HG03575 (cell line): ENCODE data around the gene STT3B.

Experiments used
- ATAC-seq: cut with Tn5 transposase; IDR thresholded peaks from one replicate; pipeline ENCODE4 v1.9.1; 2021; ENCODE audit not compliant: unreplicated experiment, insufficient number of reproducible peaks, low FRiP score; ENCODE audit errors: extremely low read depth

The STT3B gene

DNA sequence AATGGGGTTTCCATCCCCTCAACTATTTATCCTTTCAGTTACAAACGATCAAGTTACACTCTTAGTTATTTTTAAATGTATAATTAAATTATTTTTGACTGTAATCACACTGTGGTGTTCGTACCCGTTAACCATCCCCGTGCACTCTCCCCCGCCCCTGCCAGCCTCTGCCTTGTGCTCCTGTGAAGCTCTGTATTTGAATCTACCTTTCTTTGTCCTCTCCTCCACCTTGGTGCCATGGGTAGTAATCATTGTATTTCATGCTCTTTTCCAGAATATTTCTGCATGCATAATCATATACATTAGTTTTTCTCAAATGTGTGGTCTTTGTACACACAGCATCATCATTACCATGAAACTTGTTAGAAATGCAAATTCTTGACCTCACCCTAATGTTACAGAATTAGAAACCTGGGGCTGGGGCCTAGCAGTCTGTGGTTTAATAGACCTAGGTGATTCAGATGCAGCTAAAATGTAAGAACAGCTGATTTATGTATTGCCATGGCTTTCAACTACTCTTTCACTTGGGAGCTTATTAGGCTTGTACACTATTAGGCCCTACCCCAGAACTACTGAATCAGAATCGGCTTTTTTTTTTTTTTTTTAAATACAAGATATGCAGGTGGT lies 91.5 kb downstream of the STT3B start:
- ATAC-seq = no peak

DNA sequence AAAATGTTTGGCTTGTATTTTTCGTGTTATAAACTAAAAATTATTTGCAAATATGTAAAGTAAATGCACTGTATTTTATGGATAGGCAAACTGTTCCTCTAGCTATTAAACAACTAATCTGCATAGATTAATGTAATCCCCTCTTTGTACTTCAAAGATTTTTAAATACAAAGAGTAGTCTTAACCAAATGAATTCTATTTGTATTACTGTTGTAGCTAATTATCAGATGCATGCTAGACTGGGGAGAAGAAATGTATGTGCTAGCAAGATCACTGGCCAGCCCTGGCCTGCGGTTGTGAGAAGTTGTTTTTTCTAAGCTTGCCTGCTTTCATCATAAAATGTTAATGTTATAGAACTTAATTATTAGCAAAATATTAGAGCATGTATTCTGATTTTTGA lies 92.6 kb downstream of the STT3B start:
- no peak for ATAC-seq

DNA sequence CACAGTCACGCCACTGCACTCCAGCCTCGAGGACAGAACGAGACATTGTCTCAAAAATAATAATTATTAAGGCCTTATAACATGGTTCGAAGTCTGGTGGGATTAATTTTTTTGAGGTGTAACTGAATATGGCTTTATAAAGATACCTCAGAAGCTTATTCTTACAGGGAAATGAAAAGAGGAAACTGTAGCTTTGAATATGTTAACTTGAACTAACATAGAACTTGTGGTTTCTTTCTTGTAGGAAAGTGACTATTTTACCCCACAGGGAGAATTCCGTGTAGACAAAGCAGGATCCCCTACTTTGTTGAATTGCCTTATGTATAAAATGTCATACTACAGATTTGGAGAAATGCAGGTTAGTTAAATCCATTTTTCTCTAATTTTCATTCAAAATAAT lies 96.3 kb downstream of the STT3B start:
- ATAC-seq = no peak

DNA sequence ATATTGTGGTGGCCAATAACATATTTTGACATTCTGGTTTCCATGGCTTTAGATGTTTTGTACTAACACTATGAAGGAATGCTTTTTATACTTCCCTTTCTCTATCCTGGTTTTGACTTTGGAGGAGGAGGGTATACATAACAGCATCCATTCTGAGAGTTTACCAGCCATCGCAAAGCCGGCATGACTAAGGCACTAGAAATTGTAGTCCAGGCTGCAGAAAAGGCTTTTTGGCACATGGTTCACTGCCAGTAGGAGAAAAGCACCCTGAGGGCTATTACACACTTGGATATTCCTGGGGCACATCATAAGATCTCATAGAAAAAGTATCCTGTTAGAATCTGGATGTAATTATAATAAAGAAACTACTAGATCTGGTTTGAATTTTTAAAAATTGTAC lies 101.8 kb downstream of the STT3B start:
- ATAC-seq = no peak

DNA sequence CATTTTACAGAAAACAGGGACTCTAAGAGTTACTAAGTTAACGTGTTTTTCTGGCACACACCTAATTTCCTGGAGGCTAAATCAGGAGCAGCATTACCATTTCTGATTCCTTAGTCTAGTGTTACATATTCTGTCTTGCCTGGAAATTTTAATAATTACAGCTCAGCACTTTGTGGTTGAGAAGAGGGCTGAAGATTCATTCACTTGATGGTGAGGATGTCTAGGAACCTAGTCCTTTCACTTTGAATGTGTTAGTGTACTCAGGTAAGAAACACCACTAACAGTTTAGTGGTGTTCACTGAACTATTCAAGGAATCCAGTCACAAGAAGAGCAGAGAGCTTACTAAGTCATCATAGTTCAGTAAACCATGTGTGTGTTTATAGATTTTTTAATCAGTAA lies 102.8 kb downstream of the STT3B start:
- no peak for ATAC-seq

DNA sequence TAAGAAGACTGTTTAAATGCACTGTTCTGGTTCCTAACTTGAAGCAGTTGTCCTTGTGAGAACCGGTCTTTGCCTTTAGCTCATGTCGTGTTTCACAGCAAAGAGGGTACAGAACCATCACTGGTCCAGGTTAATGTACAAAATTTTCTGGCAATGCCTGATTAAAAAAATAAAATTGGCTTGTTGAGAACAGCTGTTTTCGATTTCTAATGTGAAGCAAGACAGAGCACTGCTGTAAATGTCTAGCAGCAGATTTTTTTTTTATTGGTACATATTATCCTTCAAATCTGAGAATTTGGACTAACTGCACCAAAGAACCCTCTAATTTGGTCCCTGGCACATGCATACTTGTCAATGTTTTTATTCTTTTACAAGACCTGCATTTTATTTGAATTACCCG lies 103.3 kb downstream of the STT3B start:
- no peak for ATAC-seq

DNA sequence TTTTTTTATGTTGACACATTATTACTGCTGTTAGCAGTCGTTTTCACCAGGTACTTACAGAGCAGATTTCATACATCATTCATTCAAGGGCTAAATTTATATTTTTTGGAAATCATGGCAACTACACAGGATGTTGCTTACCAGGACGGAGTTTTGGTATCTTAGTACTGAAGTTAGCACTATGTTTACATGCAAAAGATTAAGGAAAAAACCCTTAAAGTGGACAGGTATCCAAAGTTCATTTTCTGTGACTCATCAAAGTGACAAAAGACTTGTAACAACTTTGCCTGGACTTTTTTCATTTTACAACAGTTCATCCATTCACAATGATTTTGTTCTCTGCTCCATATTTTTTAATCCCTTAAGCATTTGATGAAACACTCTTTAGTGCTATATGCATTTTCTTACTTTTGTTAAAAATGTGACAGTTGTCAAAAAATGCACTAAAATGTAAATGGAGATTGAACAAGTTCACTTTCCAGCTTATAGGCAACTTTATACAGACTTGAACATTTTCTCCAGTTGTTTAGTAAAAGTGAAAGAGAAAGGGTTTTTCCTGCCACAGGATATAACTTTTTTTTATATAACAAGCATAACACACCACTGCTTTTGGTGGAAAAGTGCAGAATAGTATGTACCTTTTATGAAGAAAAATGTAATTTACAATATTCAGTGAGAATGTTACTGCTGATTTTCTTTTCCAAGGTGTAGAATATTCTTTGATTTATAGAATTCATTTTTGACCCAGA lies 104.1 kb downstream of the STT3B start:
- no peak for ATAC-seq

DNA sequence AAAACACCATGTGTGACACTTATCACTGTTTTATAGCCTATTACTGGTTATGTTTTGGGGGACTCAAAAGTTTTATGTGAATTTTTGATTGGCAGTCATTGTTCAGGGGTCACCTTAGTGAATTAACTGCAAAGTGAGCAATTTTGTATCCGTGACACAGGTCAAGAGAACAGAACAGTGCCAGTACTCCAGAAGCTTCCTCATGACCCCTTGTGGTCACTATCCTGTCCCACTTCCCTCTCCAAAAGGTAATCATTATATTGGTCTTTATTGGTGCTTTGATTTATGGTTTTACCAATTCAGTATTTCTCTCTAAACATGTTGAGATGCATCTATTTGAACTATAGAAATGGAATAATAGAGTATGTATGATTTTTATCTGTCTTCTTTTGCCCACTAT lies 107.1 kb downstream of the STT3B start:
- ATAC-seq = no peak

DNA sequence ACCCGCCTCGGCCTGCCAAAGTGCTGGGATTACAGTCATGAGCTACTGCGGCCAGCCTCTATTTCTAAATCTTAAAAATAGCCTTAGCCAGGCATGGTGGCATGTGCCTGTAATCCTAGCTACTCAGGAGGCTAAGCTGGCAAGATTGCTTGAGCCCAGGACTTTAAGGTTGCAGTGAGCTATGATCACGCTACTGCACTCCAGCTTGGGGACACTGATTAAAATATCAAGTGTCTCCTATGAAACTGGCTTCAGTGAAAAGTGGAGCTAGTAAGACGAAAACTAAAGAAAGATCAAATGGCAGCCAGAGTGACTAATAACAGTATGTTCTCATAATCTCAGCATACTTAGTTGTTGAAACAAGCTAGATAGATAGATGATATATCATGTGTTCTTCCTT lies 112.5 kb downstream of the STT3B start:
- ATAC-seq = no peak

DNA sequence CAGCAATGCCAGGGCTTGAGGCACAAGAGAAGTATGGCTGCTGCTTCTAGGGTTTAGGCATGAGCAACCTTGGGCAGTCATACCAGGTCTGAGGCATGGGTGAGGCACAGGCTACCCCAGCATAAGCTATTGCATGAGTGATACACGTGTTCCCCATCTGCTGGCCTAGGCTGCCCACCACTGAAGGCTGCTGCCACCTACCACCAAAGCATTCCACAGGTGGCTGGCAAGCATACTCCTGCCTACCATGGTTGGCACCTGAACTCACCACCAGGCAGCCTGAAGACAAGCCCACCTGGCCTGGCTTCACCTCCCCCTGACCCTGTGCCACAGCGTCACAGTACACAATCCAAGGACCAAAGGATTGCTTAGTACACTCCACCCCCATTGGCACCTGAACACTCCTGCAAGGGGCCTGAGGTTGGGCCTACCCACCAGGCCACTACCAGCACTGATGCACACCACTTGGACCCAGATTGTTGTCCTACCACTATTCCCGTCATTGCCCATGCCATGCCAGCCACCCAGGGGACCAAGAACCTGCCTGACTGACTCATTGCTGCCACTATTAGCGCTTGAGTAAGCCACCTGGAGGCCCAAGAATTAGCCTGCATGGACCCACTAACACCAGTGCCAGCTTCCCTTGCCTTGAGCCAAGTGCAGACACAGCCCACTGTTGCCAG lies 115.7 kb downstream of the STT3B start:
- ATAC-seq = no peak

DNA sequence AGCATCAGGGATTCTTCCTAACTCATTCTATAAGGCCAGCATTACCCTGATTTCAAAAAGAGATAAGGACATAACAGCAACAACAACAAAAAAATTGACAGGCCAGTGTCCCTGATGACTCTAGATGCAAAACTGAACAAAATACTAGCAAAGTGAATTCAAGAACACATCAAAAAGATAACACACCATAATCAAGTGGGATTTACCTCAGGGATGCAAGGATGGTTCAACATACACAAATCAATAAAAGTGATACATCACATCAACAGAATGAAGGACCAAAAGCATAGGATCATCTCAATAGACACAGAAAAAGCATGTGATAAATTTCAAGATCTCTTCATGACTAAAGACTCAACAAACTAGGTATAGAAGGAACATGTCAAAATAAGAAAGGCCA lies 119.6 kb downstream of the STT3B start:
- no peak for ATAC-seq

DNA sequence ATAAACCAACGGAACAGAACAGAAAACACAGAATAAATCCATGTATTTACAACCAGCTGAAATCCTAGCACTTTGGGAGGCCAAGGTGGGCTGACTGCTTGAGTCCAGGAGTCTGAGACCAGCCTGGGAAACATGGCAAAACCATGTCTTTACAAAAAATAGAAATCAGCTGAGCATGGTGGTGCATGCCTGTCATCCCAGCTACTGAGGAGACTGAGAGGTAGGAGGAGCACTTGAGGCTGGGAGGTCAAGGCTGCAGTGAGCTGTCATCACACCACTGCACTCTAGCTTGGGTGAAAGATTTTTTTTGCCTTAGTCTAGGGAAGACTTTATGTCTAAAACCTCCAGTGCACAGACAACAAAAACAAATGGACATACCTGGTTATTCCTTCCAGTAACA lies 120.7 kb downstream of the STT3B start:
- ATAC-seq = no peak

DNA sequence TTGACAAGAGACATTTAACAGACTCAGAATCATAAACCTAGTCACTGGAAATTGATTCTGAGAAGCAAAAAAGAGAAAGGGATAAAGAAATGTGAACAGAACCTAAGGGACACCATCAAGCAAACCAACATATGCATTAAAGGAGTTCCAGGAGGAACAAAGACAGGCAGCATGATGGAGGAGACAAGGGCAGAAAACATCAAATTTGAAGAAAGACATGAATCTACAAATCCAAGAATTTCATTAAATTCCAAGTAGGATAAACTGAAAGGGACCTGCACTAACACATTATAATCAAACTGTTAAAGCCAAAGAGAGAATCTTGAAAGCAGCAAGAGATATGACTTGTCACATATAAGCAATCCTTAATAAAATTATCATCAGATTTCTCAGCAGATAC lies 122.3 kb downstream of the STT3B start:
- ATAC-seq = no peak

DNA sequence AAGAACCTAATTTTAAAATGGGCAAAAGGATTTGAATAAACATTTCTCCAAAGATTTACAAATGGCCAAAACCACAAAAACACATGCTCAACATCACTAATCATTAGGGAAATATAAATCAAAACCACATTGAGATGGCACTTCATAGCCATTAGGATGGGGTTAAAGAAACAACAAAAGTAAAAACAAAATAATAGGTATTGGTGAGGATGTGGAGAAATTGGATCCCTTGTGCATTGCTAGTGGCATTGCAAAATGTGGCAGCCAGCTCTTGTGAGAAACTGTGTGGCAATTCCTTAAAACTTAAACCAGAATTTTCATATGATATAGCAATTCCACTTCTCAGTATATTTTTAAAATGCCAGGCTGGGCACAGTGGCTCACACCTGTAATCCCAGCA lies 126.5 kb downstream of the STT3B start:
- ATAC-seq = no peak

DNA sequence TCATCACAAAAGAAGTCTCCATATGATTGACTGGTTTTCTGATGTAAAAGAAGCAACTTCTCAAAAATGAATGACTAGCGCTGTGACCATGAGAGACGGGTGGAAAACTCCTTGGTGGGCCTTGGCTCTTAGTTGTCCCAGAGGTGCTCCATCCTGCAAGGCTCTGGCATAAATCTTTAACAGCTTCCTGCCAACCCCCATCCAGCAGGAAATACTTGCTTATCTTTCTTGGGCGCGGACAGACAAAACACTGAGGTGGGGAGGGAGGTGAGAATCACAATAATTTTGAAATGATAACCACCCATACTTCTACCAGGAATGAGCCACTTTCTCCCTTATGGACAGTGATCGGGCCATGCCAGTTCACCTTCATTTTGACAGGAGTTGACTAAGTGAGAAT lies 128.6 kb downstream of the STT3B start:
- ATAC-seq = no peak

DNA sequence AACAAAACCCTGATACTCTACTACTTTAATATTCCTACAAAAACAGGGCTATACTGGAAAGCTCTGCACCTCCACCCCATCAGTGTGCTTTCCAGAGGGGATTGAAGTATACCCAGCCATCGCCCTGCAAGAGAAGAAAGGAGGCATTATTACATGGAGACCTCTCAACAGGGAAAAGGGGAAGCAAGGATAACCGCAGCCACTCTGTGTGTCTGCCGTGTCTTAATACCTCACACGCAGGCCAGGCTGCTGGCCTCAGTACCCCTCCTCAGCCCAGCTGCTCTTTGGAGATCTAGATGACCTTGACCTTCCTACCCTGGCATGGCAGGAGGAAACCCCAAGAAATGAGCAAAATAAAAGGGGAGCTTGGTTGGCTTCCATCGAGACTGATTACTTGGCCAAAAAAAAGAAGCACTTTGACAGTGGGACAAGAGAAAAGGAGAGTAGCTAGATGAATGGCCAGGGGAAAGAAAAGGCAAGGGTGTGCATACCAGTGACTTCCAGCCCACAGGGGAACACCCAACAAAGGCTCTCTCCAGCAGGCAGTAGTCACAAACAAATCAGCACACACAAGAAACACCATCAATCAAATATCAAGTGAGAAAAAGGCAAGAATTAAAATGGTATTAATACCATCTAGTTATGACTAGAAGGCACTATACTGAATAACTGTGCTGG lies 129.4 kb downstream of the STT3B start:
- ATAC-seq = no peak

DNA sequence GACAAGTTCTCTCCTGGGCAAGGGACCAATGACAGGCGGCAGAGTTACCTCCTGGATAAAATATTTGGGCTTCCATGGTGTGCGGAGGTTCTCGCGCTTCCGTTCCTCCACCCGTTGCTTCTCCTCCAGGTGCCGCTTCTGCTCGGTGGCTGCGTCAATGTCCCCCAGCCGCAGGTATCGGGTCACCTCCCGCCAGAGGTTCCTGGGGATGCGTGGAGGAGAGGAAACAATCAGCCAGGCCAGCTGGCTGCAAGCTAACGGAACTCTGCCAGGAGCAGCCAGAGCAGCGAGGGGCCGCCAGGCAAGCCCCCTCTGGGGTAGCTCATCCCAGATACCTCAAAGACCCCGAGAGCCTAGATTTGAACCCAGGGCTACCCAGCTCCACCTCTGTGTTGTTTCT lies 131.3 kb downstream of the STT3B start:
- ATAC-seq = no peak

DNA sequence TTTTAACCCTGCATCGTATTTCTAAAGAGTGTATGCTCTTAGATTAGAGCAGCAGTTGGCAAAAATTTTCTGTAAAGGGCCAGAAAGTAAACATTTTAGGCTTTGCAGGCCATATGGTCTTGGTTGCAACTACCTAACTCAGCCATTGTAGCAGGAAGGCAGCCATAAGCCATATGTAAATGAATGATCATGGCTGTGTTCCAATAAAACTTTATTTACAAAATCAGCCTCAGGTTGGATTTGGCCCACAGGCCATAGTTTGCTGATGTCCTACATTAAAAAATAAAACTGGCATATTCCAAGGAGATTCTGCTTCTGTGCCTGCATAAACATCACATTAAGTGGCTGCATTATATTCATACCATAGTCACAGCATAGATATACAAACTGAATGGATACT lies 134.9 kb downstream of the STT3B start:
- no peak for ATAC-seq

DNA sequence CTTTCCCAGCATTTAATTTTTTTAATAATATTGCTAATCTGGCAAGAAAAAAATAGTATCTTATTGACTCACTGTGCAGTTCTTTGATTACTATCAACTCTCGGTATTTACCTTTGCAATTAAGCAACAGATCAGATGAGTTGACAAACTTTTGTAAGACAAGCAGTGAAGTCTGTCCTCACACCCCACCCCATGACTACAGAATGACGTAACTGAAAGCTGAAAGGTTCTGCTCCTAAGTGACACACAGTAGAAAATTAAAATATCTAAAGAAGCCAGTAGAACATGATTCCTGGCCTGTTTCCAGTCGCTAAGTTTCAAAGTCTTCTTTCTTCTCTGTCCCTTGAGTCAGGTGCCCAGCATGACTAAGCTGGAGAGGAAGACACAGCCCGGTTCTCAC lies 135.5 kb downstream of the STT3B start:
- ATAC-seq = no peak

DNA sequence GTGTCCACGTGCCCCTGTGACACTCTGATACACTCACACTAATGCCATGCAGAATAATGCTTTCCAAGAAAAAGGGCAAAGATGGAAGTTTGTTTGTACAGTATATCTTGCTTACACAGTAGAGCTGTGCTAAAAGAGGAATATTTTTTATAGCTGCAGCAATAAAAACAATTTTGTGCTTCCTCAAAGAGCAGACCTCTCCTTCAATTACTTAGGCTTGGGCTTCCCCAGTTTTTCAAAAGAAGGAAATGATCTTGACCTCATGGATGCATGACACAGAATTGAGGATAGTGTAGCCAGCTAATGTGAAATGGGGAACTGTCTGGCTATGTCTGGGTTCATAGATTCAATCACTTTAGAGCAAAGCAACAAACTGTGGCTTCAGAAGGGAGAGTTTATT lies 137.4 kb downstream of the STT3B start:
- no peak for ATAC-seq
